Measurements from ENCODE around the gene SLC6A13. TPM values are rescaled to one million over a fixed set of nuclear protein-coding genes. Genes with fewer than 3 reads are reported as not detected.

Gene SLC6A13
- total RNA-seq, 4 donors from 2014 or later: not detected

GRCh38 chr12:267581-268482 lies 5.2 kb upstream of the SLC6A13 start:
- intact Hi-C loops (cut with DNase I): no loop called here
- DNase-seq (ENCODE audit: extremely low spot score): no peak
- H3K36me3 ChIP-seq: no peaks in the 10 kb centered on the region
- no peaks in the 10 kb centered on the region for H3K9me3 ChIP-seq
- no peak for TF ChIP-seq POLR2AphosphoS5 (IDR thresholded peaks at IDR 0.05)
- no peak for TF ChIP-seq POLR2A (IDR thresholded peaks at IDR 0.05; ENCODE audit: low read depth)
- TF ChIP-seq EP300 (IDR thresholded peaks at IDR 0.05): no peak
- TF ChIP-seq CTCF (IDR thresholded peaks at IDR 0.05): no peak
- H3K27me3 ChIP-seq: peaks cover 0 to 41% (median 2%) of the 10 kb centered on the region in 4 donors
- H3K4me3 ChIP-seq: no peak overlapping the region
- peaks cover 0 to 29% (median 27%) of the 10 kb centered on the region in 4 donors for H3K4me1 ChIP-seq
- WGBS: 24% methylated on average over 14 of the region's 14 CpGs
- no peak overlapping the region for H3K27ac ChIP-seq (replicated peaks in 1 of 4)

- H3K4me1 ChIP-seq: peaks cover 0 to 21% (median 20%) of the 10 kb centered on the region in 4 donors
- no peak overlapping the region for H3K4me3 ChIP-seq
- WGBS: 47% methylated on average over 3 of the region's 3 CpGs
- H3K27me3 ChIP-seq: peaks cover 0 to 62% (median 2%) of the 10 kb centered on the region in 4 donors
- DNase-seq (ENCODE audit: extremely low spot score): no peak
- no peak overlapping the region for H3K27ac ChIP-seq (replicated peaks in 1 of 4)
- no peaks in the 10 kb centered on the region for H3K36me3 ChIP-seq
- TF ChIP-seq CTCF (IDR thresholded peaks at IDR 0.05) (no peak), POLR2AphosphoS5 (IDR thresholded peaks at IDR 0.05) (no peak), POLR2A (IDR thresholded peaks at IDR 0.05; ENCODE audit: low read depth) (no peak), EP300 (IDR thresholded peaks at IDR 0.05) (no peak)
- intact Hi-C loops (cut with DNase I): no loop called here
- H3K9me3 ChIP-seq: no peaks in the 10 kb centered on the region
Observed at GRCh38 chr12:265096-265495, 2.5 kb upstream of the SLC6A13 start.

- WGBS: 83% methylated on average over 3 of the region's 3 CpGs
- TF ChIP-seq POLR2AphosphoS5 (IDR thresholded peaks at IDR 0.05): no peak
- TF ChIP-seq POLR2A (IDR thresholded peaks at IDR 0.05; ENCODE audit: low read depth): no peak
- TF ChIP-seq CTCF (IDR thresholded peaks at IDR 0.05): no peak
- TF ChIP-seq EP300 (IDR thresholded peaks at IDR 0.05): no peak
- H3K27ac ChIP-seq (replicated peaks in 1 of 4): no peak overlapping the region
- H3K36me3 ChIP-seq: no peaks in the 10 kb centered on the region
- H3K4me1 ChIP-seq: peaks cover 0 to 20% (median 17%) of the 10 kb centered on the region in 4 donors
- no peaks in the 10 kb centered on the region for H3K9me3 ChIP-seq
- intact Hi-C loops (cut with DNase I): no loop called here
- DNase-seq (ENCODE audit: extremely low spot score): no peak
- no peak overlapping the region for H3K4me3 ChIP-seq
- peaks cover 0 to 71% (median 5%) of the 10 kb centered on the region in 4 donors for H3K27me3 ChIP-seq
Observed at GRCh38 chr12:264269-264668, 1.6 kb upstream of the SLC6A13 start.

GRCh38 chr12:263574-263973 lies 938 bp upstream of the SLC6A13 start:
- Histone ChIP-seq H3K27ac (replicated peaks in 1 of 4) (no peak overlapping the region), H3K27me3 (peaks cover 0 to 73% (median 5%) of the 10 kb centered on the region in 4 donors), H3K36me3 (no peaks in the 10 kb centered on the region), H3K9me3 (no peaks in the 10 kb centered on the region), H3K4me3 (no peak overlapping the region), H3K4me1 (peaks cover 0 to 17% (median 12%) of the 10 kb centered on the region in 4 donors)
- intact Hi-C loops (cut with DNase I): no loop called here
- no peak for TF ChIP-seq POLR2A (IDR thresholded peaks at IDR 0.05; ENCODE audit: low read depth)
- no peak for TF ChIP-seq CTCF (IDR thresholded peaks at IDR 0.05)
- no peak for DNase-seq (ENCODE audit: extremely low spot score)
- WGBS: 85% methylated on average over 9 of the region's 9 CpGs
